Measurements from ENCODE around the gene SEPHS2.

The SEPHS2 gene

DNA sequence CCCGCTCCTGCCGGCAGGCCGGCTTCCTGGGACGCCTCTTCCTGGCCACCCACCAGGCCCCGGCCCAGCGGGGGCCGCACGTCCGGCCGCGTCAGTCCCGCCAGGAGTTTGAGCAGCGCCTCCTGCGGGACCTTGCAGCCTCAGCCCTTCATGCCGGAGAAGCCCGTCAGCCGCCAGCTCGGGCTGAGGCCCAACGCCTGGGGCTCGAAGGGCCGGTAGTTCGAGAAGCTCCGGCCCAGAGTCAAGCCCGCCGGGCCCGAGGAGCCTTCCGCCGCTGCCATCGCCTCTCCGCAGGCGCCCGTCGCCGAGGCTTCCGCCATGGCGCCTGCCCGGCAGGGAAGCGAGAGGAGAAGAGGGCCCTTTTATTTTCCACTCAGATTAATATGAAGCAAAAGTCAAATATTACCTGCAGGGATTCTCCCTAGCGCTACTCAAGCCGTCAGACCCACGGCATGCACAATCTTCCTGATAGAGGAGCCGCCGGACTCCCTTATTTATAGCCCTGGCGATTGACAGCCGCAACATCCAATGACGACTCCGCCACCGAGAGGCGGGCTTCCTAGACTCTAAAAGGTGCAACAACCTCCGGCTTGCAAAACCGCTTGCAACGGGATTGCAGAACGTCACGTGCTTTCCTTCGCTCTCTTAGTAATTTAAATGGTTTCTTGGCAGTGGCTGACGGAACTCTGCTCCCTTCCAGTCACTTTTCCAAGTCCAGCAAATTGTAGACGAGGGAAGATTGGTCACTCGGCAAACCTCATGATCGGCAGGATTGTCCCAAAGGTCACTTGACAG, at the start of gene SEPHS2:
SEPHS2 (minus strand) TSS at position 467 of the 795 bp plus-strand sequence; CDS start at position 320, 147 bp downstream.
- peak; percentile 15 to 50 (median 40) for TF ChIP-seq CTCF (IDR thresholded peaks at IDR 0.05; ENCODE audit: unreplicated experiment in 3 of 3)
- H3K27me3 Mint-ChIP-seq (ENCODE audit: low read depth), result peaks cover 7% of the 10 kb centered on the region
- peaks cover 5% of the 10 kb centered on the region for H3K9me3 Mint-ChIP-seq
- peaks cover 17% of the 10 kb centered on the region for H3K4me1 Mint-ChIP-seq
- H3K27ac Mint-ChIP-seq, result peak within 1 kb of the TSS; percentile 89 to 97 (median 97)
- H3K36me3 Mint-ChIP-seq (ENCODE audit: low read depth), result peaks cover 30% of the 10 kb centered on the region
- H3K4me3 Mint-ChIP-seq, result peak within 1 kb of the TSS; percentile 92 to 95 (median 94)

DNA sequence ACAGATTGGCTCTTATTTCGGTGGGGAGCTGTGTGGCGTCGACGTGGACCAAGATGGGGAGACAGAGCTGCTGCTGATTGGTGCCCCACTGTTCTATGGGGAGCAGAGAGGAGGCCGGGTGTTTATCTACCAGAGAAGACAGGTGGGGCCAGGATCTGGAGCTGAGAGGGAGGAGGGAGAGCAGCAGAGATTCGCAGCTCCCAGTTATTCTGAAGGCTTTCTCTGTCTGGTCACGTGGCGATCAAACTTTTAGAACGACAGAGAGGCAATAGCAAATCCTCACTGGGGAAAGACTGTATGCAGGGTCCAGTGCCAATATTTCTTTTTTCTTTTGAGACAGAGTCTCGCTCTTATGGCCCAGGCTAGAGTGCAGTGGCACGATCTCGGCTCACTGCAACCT, 49.0 kb upstream of the SEPHS2 start:
- no peak overlapping the region for H3K27ac Mint-ChIP-seq
- no peak for TF ChIP-seq CTCF (IDR thresholded peaks at IDR 0.05; ENCODE audit: unreplicated experiment in 3 of 3)
- no peak overlapping the region for H3K4me3 Mint-ChIP-seq
- no peaks in the 10 kb centered on the region for H3K36me3 Mint-ChIP-seq (ENCODE audit: low read depth)
- H3K9me3 Mint-ChIP-seq, result no peaks in the 10 kb centered on the region
- H3K4me1 Mint-ChIP-seq, result no peaks in the 10 kb centered on the region
- peaks cover 10% of the 10 kb centered on the region for H3K27me3 Mint-ChIP-seq (ENCODE audit: low read depth)

- TF ChIP-seq CTCF (IDR thresholded peaks at IDR 0.05; ENCODE audit: unreplicated experiment in 3 of 3), result no peak
- Mint-ChIP-seq H3K27me3 (ENCODE audit: low read depth) (peaks cover 10% of the 10 kb centered on the region), H3K27ac (no peak overlapping the region), H3K4me1 (no peaks in the 10 kb centered on the region), H3K36me3 (ENCODE audit: low read depth) (no peaks in the 10 kb centered on the region), H3K9me3 (no peaks in the 10 kb centered on the region), H3K4me3 (no peak overlapping the region)
Observed at GRCh38 chr16:30493941-30494488, 48.3 kb upstream of the SEPHS2 start.

GRCh38 chr16:30491744-30492308, 46.2 kb upstream of the SEPHS2 start:
- no peak for TF ChIP-seq CTCF (IDR thresholded peaks at IDR 0.05; ENCODE audit: unreplicated experiment in 3 of 3)
- no peaks in the 10 kb centered on the region for H3K4me1 Mint-ChIP-seq
- no peak overlapping the region for H3K27ac Mint-ChIP-seq
- peaks cover 10% of the 10 kb centered on the region for H3K27me3 Mint-ChIP-seq (ENCODE audit: low read depth)
- no peak overlapping the region for H3K4me3 Mint-ChIP-seq
- H3K36me3 Mint-ChIP-seq (ENCODE audit: low read depth), result no peaks in the 10 kb centered on the region
- H3K9me3 Mint-ChIP-seq, result no peaks in the 10 kb centered on the region

DNA sequence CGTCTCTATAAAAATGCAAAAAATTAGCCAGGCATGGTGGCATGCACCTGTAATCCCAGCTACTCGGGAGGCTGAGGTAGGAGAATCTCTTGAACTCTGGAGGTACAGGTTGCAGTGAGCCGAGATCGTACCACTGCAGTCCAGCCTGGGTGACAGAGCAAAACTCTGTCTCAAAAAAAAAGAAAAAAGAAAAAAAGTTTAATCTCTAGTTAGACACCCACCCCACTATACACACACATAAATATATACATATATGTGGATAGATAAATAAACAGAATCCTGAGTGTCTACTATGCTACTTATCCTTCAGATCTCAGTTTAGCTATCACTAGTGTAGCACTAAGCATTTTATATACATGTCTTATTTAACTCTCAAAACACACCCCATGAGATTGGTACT, 45.6 kb upstream of the SEPHS2 start:
- no peaks in the 10 kb centered on the region for H3K36me3 Mint-ChIP-seq (ENCODE audit: low read depth)
- no peak for TF ChIP-seq CTCF (IDR thresholded peaks at IDR 0.05; ENCODE audit: unreplicated experiment in 3 of 3)
- H3K4me3 Mint-ChIP-seq, result no peak overlapping the region
- no peak overlapping the region for H3K27ac Mint-ChIP-seq
- no peaks in the 10 kb centered on the region for H3K9me3 Mint-ChIP-seq
- no peaks in the 10 kb centered on the region for H3K4me1 Mint-ChIP-seq
- peaks cover 10% of the 10 kb centered on the region for H3K27me3 Mint-ChIP-seq (ENCODE audit: low read depth)
